HG03045 (cell line): Measurements from ENCODE around the gene NELFB.

Experiments used
- ATAC-seq: cut with Tn5 transposase; IDR thresholded peaks from one replicate; pipeline ENCODE4 v1.9.1; 2021; ENCODE audit warnings: mild to moderate bottlenecking, moderate library complexity; ENCODE audit not compliant: unreplicated experiment

The NELFB gene

DNA sequence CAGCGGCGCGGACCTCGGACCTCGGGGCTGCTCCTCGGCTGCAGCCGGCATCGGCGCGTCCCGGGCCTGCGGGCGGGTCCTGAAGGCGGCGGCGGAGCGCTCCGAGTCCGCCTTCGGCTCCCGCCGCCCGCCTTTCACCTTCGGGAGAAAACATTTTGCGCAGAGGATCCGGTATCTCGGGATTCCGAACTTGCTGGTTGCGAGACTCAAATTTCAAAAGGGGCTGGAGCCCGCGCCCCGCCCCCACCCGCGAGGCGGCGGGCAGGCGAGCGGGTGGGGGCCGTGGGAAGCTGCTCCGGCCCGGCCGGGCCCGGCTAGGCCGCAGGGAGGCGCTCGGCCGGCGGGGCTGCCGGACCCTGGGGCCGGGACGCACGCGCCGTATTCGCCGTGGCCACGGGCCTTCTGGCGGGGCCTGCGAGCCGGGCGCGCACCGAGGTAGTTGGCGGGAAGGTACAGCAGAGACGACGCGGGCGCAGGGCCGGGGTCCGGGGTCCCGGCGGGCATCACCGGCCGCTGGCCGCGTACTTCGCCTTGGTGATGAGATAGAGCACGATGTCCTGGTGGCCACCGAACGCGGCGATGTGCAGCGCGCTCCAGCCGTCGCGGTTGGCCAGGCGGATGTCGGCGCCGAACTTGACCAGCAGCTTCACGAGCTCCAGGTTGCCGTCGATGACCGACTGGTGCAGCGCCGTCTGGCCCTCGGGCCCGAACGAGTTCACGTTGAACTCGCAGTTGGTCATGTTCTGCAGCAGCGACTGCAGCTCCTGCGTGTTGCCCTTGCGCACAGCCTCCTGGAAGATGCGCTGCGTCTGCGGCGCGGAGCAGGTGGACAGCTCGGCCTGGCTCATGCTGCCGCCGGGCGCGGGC is 46.2 kb downstream of the NELFB start:
- ATAC-seq = peak; percentile 3

DNA sequence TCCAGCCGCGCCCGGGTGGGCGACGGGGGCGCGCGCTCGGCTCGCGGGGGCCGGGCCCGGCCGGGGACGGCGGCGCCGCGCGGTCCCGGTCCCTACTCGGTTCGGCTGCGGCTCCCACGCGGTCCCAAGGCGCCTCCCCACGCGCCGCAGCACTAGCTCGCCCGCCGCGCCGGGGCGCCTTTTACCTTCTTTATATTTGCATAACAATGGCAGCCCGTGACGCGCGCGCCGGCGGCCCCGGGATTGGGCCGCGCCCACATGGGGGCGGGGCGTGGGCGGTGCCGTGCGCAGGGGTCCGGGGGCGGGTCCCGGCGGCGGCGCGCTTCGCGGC is 47.0 kb downstream of the NELFB start, which contains the start of gene NRARP:
TSS of gene NRARP (minus strand) at position 154 of the 331 bp plus-strand sequence. CDS start 343 bp downstream, outside the sequence.
- ATAC-seq = peak; percentile 65

DNA sequence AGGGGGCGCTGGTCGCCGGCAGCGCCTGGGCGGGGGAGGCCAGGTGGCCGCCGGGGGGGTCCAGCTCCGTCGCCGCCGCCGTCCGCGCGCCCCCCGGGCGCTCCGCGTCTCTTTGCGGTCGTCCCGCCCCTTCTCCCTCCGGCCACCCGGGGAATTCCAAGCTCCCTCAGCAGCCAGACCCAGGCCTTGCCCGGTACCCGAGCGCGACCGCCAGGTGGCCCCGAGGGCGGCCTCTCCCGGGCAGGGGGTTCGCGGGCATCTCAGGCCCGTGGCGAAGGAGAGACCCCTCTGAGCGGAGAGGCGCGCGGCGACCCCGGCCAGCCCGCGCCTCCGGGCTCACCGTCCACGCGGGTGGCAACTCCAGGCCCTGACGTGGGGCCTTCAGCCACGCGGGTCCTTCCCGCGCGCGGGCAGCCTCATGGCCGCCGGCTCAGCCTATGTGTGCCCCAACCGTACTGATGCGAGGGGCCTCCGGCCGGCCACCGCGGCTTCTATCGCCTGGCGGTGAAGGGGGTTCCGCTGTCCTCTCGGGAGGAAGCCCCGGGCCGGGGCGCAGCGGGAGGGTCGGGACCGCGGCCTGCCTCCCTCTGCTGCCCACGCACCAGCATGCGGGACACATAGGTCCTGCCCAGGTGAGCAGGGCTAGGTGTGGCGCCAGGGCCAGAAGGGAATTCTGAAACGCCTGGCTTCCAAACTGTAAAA is 47.5 kb downstream of the NELFB start:
- ATAC-seq = peak; percentile 38

DNA sequence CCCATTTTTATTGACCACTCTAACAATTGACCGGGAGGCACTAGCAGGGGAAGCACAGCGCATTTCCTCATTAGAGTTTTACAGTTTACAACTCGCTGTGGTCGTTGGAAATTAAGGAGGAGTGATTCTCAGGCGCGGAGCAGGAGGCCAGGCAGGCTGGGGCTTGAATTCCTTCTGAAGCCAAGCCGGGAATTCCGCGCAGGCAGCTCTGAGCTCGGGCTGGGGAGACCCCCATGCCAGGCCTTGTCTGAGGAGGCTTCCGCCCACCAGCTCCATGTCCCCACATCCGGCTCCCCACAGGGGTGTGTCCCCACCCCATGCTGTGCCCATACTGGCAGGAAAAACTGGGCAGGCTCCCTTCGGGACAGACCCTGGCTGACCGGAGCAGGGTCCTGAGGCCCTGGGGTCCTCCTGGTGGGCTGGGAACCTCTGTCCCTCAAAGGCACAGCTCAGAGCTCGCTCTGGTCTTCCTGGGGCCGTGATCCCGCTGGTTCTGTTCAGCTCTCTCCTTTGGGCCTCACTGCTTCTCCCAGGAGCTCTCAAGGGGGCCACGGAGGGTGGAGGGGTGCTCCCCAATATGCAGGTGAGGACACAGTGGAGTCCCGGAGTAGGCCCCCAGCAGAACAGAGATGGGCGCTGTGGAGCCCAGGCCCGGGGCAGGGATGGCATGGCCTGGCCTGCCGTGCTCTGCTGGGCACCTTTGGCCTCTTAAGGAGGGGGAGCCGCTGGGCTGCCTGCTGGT is 48.2 kb downstream of the NELFB start:
- no peak for ATAC-seq

DNA sequence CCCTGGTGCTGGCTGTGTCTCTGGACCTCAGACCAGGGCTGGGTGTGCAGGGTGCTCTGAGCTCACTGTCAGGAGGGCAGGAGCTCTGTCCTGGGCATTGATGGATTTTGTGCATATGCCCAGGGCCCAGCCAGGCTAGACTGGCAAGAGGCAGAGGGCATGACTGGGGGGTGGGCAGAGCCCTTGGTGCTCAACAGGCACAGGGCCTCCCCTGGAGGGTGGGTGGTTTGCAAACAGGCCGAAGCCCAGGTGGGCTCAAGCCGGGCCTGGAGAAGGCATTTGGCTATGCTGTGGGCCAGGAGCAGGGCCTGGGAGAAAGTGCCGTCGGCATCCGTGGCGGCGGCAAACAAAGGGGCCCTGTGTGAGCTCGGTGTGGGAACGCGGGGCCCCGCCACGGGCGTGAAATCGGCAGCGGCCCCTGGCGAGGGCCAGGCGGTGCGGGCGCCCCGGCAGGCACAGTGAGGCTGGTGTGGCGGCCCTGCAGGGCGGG is 48.8 kb downstream of the NELFB start:
- ATAC-seq = no peak

DNA sequence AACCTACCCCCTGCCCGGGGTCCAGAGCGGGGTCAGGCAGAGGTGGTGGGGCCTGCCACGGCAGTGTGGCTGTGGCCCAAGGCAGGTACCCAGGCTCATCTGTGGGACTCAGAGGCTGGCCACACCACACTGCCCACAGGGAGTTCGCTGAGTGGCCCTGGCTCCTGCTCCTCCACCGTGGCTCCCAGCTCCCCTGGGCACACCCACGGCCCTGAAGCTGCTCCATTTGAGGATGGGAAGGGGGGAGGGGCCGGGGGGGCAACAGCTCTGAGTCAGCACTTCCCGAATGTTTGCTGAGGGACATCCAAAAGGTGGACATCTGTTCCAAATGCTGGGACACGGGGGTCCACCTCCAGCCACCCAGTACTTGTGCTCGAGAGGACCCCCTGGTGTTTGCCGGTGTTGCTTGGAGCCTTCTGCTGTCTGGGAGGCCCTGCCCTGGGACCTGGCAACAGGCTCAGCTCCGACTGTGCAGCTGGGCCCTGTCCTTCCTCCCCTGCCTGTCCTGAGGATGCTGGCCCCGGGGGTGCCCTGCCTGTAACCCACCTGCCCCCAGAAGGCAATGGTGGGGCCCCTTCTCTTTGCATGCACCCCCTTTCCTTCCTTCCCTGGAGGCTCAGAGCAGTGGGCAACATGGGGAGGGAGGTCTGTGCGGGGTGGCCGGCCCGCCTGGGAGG is 49.4 kb downstream of the NELFB start:
- no peak for ATAC-seq

DNA sequence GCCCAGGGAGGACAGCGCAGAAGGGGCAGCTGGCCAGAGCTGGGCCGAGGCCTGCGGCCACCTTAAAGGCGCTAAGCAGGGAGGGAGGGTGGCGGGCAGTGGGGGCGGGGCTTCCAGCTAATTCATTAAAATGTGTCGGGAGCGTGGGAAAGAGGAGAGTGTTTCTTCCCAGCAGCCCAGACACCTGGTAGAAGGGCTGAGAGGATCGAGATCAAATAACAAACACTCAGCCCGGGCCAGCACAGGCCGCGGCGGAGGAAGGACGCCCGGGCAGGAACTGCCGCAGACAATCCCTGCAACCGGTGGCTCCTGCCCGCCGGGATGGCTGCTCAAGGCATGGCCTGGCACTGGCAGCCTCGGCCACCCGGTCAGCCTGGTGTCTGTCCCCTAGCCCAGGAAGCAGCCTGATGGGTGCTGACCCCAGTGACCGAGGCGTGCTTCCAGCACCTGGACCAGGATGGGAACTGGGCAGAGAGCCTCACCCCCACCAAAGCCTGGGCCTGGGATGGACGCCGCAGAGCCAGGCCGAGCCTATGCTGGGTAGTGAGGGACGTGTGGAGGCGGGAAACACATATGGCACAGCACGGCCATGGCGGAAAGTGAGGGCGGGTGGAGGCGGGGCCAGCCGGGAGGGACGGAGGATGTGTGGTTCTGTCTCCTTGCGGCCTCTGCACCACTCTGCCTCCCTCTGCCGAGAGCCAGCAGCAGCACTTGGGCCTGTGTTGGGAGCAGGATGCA is 50.1 kb downstream of the NELFB start:
- no peak for ATAC-seq

DNA sequence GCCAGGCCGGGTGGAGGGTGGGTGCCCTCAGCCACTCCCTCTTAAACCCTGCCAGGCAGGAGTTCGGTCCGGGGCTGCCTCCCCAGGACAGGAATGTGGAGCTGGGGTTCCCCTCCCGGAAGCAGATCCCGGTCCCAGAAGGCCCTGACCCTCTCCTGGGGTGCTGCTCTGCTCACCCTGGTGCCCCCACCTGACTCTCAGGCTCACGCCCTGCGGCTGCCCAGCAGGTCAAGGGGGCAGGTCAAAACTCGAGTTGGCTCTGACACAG is 50.6 kb downstream of the NELFB start:
- no peak for ATAC-seq

DNA sequence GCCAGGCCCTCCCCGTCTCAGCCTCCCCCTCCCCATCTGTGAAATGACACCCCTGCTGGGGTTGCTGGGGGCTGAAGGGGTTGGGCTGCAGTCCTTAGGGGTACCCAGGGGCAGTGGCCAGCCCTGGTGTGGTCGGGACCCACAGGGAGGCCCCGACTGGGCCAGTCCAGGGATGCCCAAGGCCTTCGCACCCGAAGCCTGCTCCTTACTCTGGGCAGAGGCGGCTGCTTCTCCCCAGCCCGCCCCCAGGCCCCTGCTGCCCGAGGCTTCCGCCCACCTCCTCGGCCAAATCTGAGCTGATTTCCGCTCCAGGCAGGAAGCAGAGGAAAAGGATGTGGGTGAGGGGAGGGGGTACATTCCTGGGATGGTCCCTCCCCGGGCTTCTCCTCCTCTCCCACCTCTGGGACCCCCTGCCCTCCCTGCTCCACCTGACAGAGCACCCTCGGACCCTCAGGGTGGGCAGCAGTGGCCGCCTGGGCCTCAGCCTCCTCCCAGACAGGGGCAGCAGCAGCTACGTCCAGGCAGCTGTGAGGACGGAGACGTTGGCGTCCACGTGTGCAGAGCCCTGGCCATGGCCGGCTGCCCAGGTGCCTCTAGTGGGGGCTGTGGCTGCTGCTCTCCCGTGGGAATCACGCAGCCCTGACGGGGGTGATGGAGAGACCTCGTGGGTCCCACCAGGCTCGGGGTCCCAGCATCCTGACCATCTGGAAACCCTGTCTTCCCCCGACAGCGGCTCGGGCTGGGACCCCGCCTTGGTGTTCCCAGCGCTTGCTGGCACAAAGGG is 51.1 kb downstream of the NELFB start:
- ATAC-seq = no peak

DNA sequence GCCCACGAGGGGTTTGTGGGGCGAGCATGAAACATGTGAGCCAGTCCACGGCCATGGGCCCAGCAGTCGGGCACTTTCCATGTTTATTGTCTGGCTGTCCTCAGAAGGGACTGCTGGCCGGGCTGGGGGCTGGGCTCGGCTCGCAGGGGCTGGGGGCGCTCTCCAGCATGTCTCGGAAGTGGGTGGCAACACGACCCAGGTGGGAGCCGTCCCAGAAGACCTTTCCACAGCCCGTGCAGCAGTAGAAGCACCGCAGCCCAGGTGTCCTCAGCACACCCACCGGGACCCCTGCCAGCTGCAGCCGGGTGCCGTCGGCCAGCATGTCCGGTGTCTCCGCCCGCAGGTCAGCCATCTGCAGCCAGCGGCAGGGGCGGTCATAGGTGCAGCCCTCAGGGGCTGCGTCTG is 51.7 kb downstream of the NELFB start:
- ATAC-seq = no peak

DNA sequence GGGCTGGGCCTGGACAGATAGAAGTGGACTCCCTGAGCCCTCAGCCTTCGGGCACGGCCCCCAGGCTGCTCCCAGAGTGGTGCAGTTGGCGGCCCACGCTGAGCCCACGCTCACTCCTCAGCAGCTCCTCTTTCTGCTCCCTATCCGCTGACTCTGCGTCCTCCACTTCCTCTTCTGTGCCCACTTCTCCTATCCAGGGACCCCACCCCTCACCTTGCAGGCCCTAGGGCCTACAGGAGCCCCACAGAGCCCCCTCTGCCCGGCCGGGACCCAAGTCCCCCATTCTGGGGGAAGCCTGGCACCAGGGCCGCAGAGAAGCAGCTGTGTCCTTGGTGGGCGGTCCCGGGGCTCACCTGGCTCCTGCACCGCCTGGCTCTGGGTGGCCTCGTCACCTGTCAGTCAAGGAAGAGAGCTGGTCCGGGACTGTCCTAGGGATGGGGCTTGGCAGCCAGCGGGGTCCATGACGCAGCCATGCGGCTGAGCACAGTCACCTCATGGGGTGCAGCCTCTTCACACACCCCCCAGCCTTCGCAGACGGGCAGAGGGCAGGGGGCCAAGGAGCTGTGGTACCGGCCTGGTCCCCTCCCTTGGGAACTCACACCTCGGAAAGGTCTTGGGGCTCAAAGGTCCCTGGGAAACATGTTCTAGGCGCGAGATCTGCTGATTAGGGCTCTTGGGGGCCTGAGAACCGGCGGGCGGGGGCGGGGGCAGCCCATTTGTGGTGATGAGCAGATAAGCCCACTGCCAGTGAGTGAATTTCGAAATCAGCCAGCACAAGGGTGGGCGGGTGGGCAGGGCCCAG is 52.3 kb downstream of the NELFB start:
- no peak for ATAC-seq

DNA sequence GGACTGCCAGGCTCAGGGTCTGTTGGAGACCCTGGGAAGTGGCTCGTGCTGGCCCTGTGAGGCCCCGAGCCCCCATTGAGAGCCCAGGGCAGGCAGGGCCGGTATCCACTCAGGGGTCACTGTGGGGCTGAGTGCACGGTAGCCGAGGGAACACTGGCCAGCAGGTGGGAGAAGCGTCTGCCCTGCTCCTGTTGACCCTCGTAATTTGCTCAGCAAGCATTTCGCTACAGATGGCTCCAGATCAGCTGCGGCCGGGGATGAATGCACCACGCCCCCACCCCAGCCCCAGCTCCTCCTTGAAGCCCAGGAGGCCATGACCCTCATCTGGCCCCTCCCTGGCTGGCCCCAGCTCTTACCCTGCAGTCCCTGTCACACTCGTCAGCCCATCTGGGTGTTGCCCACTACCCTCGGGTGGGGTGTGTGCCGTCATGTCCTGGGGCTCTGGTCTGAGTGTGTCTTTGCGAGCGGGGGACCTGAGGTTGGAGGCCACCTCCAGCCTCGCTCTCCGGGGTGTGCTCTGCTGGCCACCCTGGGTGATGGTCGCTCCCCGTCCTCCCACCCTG is 53.0 kb downstream of the NELFB start:
- ATAC-seq = no peak

DNA sequence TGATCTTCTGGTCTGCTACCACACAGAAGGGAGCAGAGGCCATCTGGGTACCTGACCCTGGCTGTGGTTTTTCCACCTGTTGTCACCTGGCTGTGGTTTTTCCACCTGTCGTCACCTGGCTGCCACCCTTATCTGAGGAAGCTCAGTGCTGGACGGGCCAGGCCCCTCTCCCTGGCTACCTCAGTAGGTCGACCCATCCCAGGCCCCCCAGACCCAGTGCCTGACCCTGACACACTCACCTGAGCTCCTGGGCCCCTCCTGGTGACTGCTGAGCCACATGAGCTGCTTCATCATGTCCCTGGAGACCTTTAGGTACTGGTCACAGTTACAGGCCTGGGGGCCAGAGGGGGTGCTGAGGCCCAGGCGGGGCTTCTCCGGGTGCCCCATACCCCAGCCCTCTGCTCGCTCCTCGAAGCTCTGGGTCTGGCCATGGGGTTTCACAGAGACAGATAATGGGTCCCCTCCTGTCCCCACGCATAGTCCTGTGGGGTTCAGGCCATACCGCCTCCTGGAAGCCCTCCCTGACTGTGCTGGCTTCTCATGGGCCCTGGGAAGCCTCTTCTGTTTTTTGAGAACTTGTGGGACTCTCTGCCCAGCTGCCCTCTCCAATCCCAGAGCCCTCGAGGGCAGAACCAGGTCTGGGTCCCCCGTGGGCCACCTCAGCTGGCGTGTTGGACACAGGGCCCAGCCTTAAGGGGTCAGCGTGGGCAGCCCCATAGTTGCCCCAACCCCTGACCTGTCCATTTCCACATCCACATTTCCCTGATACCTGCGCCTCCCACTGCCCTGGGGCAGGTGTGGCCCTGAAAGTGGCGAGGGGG is 54.5 kb downstream of the NELFB start:
- no peak for ATAC-seq

DNA sequence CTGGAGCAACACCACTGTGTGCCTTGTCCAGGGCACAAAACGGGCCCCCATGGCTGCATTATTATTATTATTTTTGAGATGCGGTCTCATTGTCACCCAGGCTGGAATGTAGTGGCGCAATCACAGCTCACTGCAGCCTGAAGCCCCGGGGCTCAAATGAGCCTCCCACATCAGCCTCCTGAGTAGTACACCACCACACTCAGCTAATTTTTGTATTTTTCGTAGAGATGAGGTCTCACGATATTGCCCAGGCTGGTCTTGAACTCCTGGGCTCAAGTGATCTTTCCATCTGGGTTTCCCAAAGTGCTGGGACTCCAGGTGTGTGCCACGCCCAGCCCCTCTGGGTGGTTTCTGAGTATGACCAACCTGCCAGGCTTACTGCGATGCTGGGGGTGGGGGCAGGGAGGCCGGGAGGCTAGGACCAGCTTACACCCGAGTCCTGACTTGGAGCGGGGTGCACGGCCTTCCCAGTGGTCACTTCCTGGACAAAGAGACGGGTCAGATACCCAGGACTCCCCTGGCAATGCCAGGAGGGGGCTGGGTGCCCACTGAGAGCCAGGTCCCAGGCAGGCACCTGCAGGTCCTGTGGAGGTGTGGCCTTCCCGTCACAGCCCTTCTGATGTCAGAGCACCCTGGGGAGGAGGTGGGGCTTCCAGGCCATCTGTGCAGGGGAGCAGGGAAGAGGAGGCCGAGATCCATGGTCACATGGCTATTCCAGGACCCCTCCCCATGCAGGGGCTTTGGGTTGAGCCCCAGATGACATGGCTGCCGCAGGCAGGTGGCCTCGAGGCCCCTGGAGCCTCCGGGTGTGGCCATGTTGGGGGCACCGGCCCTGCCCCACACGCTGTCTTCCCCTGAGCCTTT is 55.3 kb downstream of the NELFB start:
- no peak for ATAC-seq

DNA sequence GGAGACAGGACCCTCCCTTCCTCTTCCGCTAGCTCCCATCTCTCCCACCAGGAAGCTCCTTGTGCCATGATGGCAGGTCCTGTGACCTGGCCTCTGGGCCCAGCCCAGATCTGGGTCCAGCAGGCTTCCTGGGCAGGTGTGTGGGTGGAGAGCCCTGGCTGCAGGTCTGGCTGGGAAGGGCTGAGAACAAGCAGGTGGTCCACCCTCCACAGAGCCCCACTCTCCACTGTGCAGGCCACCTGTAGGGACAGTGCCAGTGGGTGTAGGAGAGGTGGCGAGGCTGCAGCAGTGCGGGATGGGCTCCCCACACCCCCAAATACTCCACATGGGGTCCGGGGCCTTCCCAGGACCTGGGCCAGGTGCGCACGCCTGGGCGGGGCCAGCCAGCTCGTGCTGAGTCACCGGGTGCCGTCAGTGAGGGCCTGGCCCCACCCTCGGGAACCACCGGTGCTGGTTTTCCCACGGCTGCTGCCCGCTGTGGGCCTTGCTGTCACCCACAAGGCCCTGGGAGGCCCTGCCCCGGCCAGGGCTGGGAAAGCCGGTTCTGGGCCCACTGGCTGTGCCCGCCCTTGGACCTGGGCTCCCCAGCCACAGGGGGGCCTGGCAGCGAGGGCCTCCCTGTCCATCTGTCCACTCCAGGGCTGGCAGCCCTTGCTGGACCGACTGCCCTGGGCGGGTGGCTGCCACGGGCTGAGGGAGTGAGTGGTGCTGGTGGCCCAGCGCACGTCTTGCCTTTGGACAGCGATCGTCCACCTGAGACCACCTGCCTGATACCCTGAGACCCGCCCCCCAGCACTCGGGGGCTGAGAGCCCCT is 56.3 kb downstream of the NELFB start:
- no peak for ATAC-seq
